K562 (cell line): Measurements from ENCODE around the gene MYH11. TPM values are rescaled to one million over a fixed set of nuclear protein-coding genes. Genes with fewer than 3 reads are reported as not detected.

Experiments
- ATAC-seq: fragments of 200-7000 bp; cut with Tn5 transposase; 3 replicates; pipeline ENCODE4 v1.9.1; 2020; ENCODE audit warnings: moderate library complexity
- BruUV-seq: library from RNA; stranded (reverse); fragments of 400-500 nt; replicated peaks from 2 replicates; lab custom pipeline; 2021; lab: Mats Ljungman, UMichigan
- CTCF ChIA-PET: fragments of 300-600 bp; formaldehyde crosslinking; extraction: SDS; loops from one replicate; lab custom pipeline; 2021; ENCODE audit warnings: low intra/inter-chr PET ratio; lab: Yijun Ruan, JAX
- POLR2A ChIA-PET: fragments of 300-600, 350-650 bp; sonication (Branson Sonifier 250); formaldehyde crosslinking; extraction: SDS; loops from one replicate; lab custom pipeline; 2021; ENCODE audit warnings: antibody characterized with exemption, inconsistent platforms; lab: Yijun Ruan, JAX
- DNase-seq, 4 experiments: peaks; one replicate each; pipeline versions ENCODE4 v3.0.0 to v3.0.0-alpha.2; 2011 to 2018; ENCODE audit warnings: low spot score in 3 of 4, mixed read lengths in 3 of 4; ENCODE audit errors: extremely low read depth in 1 of 4
- FAIRE-seq: peaks from 2 replicates; lab custom pipeline; 2011; peaks lifted over from hg19 to GRCh38; lab: Jason Lieb, UNC
- H2AFZ ChIP-seq: 2 replicates; pipeline ENCODE4 v1.6.0; 2011; ENCODE audit warnings: low read depth, low read length, control low read depth, inconsistent platforms
- H3K27ac ChIP-seq: fragments of 200-600 bp; 3 replicates; pipeline ENCODE4 v1.8.0; 2011; ENCODE audit warnings: low read depth, mild to moderate bottlenecking, control low read depth, inconsistent platforms, low read length, moderate library complexity, mixed read lengths; ENCODE audit errors: extremely low read depth
- H3K27me3 ChIP-seq, 2 experiments: fragments of 300-600 bp in 1 of 2; 2 replicates in 1 of 2; 3 replicates in 1 of 2; pipeline versions ENCODE4 v1.6.0 to v1.8.0; 2011; ENCODE audit warnings: inconsistent platforms in 2 of 2, low read length in 2 of 2, mild to moderate bottlenecking in 1 of 2, mixed read lengths in 1 of 2, moderate library complexity in 1 of 2; ENCODE audit not compliant: control insufficient read depth in 2 of 2, insufficient read depth in 2 of 2
- H3K36me3 ChIP-seq: fragments of 300-600 bp; 3 replicates; pipeline ENCODE4 v1.8.0; 2011; ENCODE audit warnings: mild to moderate bottlenecking, low read length, inconsistent platforms; ENCODE audit not compliant: control insufficient read depth, insufficient read depth
- H3K4me1 ChIP-seq, 2 experiments: fragments of 200-600 bp in 1 of 2; replicated peaks in 1 of 2; 2 replicates in 1 of 2; 3 replicates in 1 of 2; pipeline versions ENCODE4 v1.5.1 to v1.8.0; 2011; ENCODE audit warnings: inconsistent platforms in 2 of 2, low read length in 2 of 2, mild to moderate bottlenecking in 1 of 2, mixed read lengths in 1 of 2, moderate library complexity in 1 of 2; ENCODE audit not compliant: control insufficient read depth in 2 of 2, insufficient read depth in 2 of 2
- H3K4me2 ChIP-seq: 2 replicates; pipeline ENCODE4 v1.6.1; 2011; ENCODE audit warnings: low read length, control low read depth, inconsistent platforms, mixed read lengths; ENCODE audit not compliant: insufficient read depth
- H3K4me3 ChIP-seq: fragments of 200-600 bp; sonication (generic), shearing (Covaris generic); 2 replicates; pipeline ENCODE4 v1.5.1; 2016; ENCODE audit warnings: control low read depth, inconsistent platforms
- H3K79me2 ChIP-seq: fragments of 200-600 bp; 3 replicates; pipeline ENCODE4 v1.8.0; 2011; ENCODE audit warnings: low read length, inconsistent platforms; ENCODE audit not compliant: control insufficient read depth, insufficient read depth
- H3K9ac ChIP-seq, 2 experiments: 2 replicates each; pipeline versions ENCODE4 v1.6.0 to v1.6.1; 2011; ENCODE audit warnings: low read depth in 2 of 2, low read length in 2 of 2, control low read depth in 1 of 2, inconsistent platforms in 1 of 2, mild to moderate bottlenecking in 1 of 2, mixed read lengths in 1 of 2; ENCODE audit not compliant: insufficient read depth in 1 of 2
- H3K9me1 ChIP-seq: one replicate; pipeline ENCODE4 v1.6.0; 2011; ENCODE audit warnings: inconsistent platforms, mild to moderate bottlenecking, low read length, moderate library complexity; ENCODE audit not compliant: control insufficient read depth, insufficient read depth
- H3K9me3 ChIP-seq: replicated peaks from 2 replicates; pipeline ENCODE4 v1.5.1; 2011; ENCODE audit warnings: low read depth, low read length, inconsistent platforms; ENCODE audit not compliant: control insufficient read depth, insufficient read depth
- H4K20me1 ChIP-seq: replicated peaks from 2 replicates; pipeline ENCODE4 v1.6.1; 2011; ENCODE audit warnings: low read length, inconsistent platforms, mixed read lengths; ENCODE audit not compliant: control insufficient read depth, insufficient read depth
- ADNP ChIP-seq: fragments of 200-800 bp; sonication (Bioruptor generic); IDR thresholded peaks from 2 replicates; pipeline ENCODE4 v1.6.1; 2016; ENCODE audit warnings: missing genetic modification characterization, missing compliant biosample characterization
- ARID1B ChIP-seq: fragments of 450-650 bp; IDR thresholded peaks from 2 replicates; pipeline ENCODE4 v1.6.1; 2016; ENCODE audit warnings: antibody characterized with exemption, mild to moderate bottlenecking, inconsistent platforms
- ATF3 ChIP-seq, 2 experiments: fragments of 450-650 bp in 1 of 2; sonication (generic) in 1 of 2; formaldehyde crosslinking in 1 of 2; IDR thresholded peaks in 1 of 2; conservative IDR thresholded peaks in 1 of 2; 2 replicates each; pipeline versions ENCODE4 v1.6.1 to v1.8.1; 2016 to 2023; ENCODE audit warnings: mild to moderate bottlenecking in 2 of 2, moderate library complexity in 2 of 2, inconsistent platforms in 1 of 2, missing genetic modification reagents in 1 of 2
- ATF6 ChIP-seq: sonication (generic); formaldehyde crosslinking; IDR thresholded peaks from 2 replicates; pipeline ENCODE4 v1.4.0; 2020; ENCODE audit warnings: mild to moderate bottlenecking, missing genetic modification reagents
- CBFA2T3 ChIP-seq: fragments of 450-650 bp; IDR thresholded peaks from 2 replicates; pipeline ENCODE4 v1.6.1; 2017
- CCNT2 ChIP-seq: IDR thresholded peaks from 2 replicates; pipeline ENCODE4 v1.6.1; 2011; ENCODE audit warnings: borderline replicate concordance, low read depth, mild to moderate bottlenecking, moderate library complexity, mixed read lengths, low read length; ENCODE audit not compliant: insufficient read length; ENCODE audit errors: extremely low read depth
- CEBPB ChIP-seq: fragments of 450-650 bp; IDR thresholded peaks from 2 replicates; pipeline ENCODE4 v1.6.1; 2016; ENCODE audit warnings: missing genetic modification characterization, missing compliant biosample characterization
- DDX20 ChIP-seq: fragments of 450-650 bp; IDR thresholded peaks from 2 replicates; pipeline ENCODE4 v1.6.1; 2016; ENCODE audit warnings: missing genetic modification characterization, low read depth, mild to moderate bottlenecking, missing compliant biosample characterization, moderate library complexity
- FOXJ3 ChIP-seq: sonication (generic); formaldehyde crosslinking; IDR thresholded peaks from 2 replicates; pipeline ENCODE4 v1.4.0; 2020; ENCODE audit warnings: mild to moderate bottlenecking, missing genetic modification reagents
- GTF2A2 ChIP-seq: IDR thresholded peaks from 2 replicates; pipeline ENCODE4 v1.6.1; 2016; ENCODE audit warnings: mild to moderate bottlenecking, missing genetic modification characterization, missing compliant biosample characterization
- MEF2A ChIP-seq: IDR thresholded peaks from 2 replicates; pipeline ENCODE4 v1.6.1; 2011; ENCODE audit warnings: low read depth, mild to moderate bottlenecking, low read length, moderate library complexity; ENCODE audit not compliant: control insufficient read depth
- MTA2 ChIP-seq: fragments of 450-650 bp; IDR thresholded peaks from 2 replicates; pipeline ENCODE4 v1.6.1; 2016; ENCODE audit warnings: low read depth
- POLR2AphosphoS2 ChIP-seq: IDR thresholded peaks from 2 replicates; pipeline ENCODE4 v1.6.1; 2012; ENCODE audit warnings: low read length, improper control_type of control experiment
- SMAD3 ChIP-seq: fragments of 450-650 bp; formaldehyde crosslinking; conservative IDR thresholded peaks from 2 replicates; pipeline ENCODE4 v1.4.0; 2020; ENCODE audit warnings: mild to moderate bottlenecking
- TGIF2 ChIP-seq: sonication (generic); formaldehyde crosslinking; IDR thresholded peaks from 2 replicates; pipeline ENCODE4 v1.8.1; 2022; ENCODE audit warnings: mild to moderate bottlenecking, missing genetic modification reagents, moderate library complexity
- TRIM28 ChIP-seq: fragments of 450-650 bp; IDR thresholded peaks from 2 replicates; pipeline ENCODE4 v1.6.1; 2017
- ZBTB34 ChIP-seq: fragments of 250-450 bp; sonication (Bioruptor Pico); IDR thresholded peaks from 2 replicates; pipeline ENCODE4 v1.8.0; 2021; ENCODE audit warnings: mild to moderate bottlenecking, moderate library complexity
- ZFP30 ChIP-seq: fragments of 250-450 bp; sonication (Bioruptor Pico); IDR thresholded peaks from 2 replicates; pipeline ENCODE4 v1.8.0; 2022; ENCODE audit warnings: moderate library complexity, mild to moderate bottlenecking, inconsistent platforms, borderline replicate concordance
- ZNF766 ChIP-seq: fragments of 200-800 bp; sonication (Bioruptor generic); conservative IDR thresholded peaks from 2 replicates; pipeline ENCODE4 v1.6.1; 2016; ENCODE audit warnings: missing genetic modification characterization, missing compliant biosample characterization
- WGBS: fragments of 100-300 bp; shearing (Covaris generic); methylation state at CpG from one replicate; pipeline ENCODE4 v1.1.6; 2016; ENCODE audit warnings: low coverage, mixed read lengths; ENCODE audit not compliant: insufficient coverage; ENCODE audit errors: missing lambda C conversion rate; 5-methylcytosine and 5-hydroxymethylcytosine counted together
- in situ Hi-C: fragments of 300-500 bp; cut with MboI; formaldehyde crosslinking; loops from 4 replicates; pipeline ENCODE4 v1.15.0; 2018; ENCODE audit warnings: inconsistent platforms, mixed read lengths
- intact Hi-C: fragments of 100-400 bp; cut with micrococcal nuclease; formaldehyde crosslinking; loops from 2 replicates; pipeline ENCODE4 v1.14.2; 2022
- polyA plus RNA-seq, 8 experiments: library from polyadenylated mRNA; depleted of rRNA in 4 of 8; stranded (reverse) in 5 of 8; unstranded in 3 of 8; fragments of >200 nt; fragmentation: Nextera tagmentation in 2 of 8; fragmentation: Illumina TruSeq in 1 of 8; extraction: Ambion mirVana in 2 of 8; extraction: Trizol in 1 of 8; gene quantifications; 2 replicates each; pipeline versions ENCODE4 v1.2.1 to v1.2.3, GENCODE V29; 2011 to 2014; ENCODE audit warnings: inconsistent platforms in 1 of 8, missing spikeins in 1 of 8
- total RNA-seq, 7 experiments: library from RNA; depleted of rRNA in 6 of 7; stranded (reverse); fragments of >200 nt in 6 of 7; fragmentation: Illumina TruSeq in 2 of 7; extraction: Trizol in 2 of 7; gene quantifications; 2 replicates each; pipeline versions ENCODE4 v1.2.1 to v1.2.3, GENCODE V29; 2011 to 2021; ENCODE audit warnings: low replicate concordance in 1 of 7

The MYH11 gene
- total and polyA plus RNA-seq, 9 of the 15 experiments (the other 6 are each of a cell fraction or from before 2014, with no cell fraction given) = 0.05 to 0.47 (median 0.08) TPM; not detected in 5

GRCh38 chr16:15772579-15773293 lies 84.1 kb downstream of the MYH11 start:
- Histone ChIP-seq H3K9me1 (no peaks in the 10 kb centered on the region), H3K4me2 (no peak overlapping the region), H4K20me1 (no peaks in the 10 kb centered on the region), H3K9me3 (no peaks in the 10 kb centered on the region), H3K4me1 (no peaks in the 10 kb centered on the region; a peak in 1 of 5 replicates), H3K4me3 (no peak overlapping the region), H3K27ac (no peak overlapping the region), H3K79me2 (no peaks in the 10 kb centered on the region), H2AFZ (no peak overlapping the region), H3K36me3 (no peaks in the 10 kb centered on the region), H3K27me3 (peaks cover 20 to 54% of the 10 kb centered on the region in 2 experiments), H3K9ac (no peak overlapping the region)
- no peak for FAIRE-seq
- intact Hi-C loops = no loop called here
- BruUV-seq = no TSS peak
- in situ Hi-C loops = no loop called here
- ChIA-PET POLR2A (interaction anchor here (0.6 kb wide), 1 partner anchor 36 kb away, joined by 3 read pairs; no protein-coding TSS in a partner anchor), CTCF (no interaction called here)
- DNase-seq = no peak
- ATAC-seq = no peak
- 4% methylated on average over 11 of the region's 11 CpGs for WGBS
- TF ChIP-seq CCNT2 (no peak), ZFP30 (CRISPR knock-in tag) (no peak), CEBPB (tag) (peak; percentile 31; the same call in 1 of the 2 replicates), CBFA2T3 (peak; percentile 59), DDX20 (tag) (no peak), GTF2A2 (tag) (no peak), MEF2A (no peak), TRIM28 (no peak), MTA2 (no peak), ATF3 (IDR thresholded peaks at IDR 0.05) (peak; percentile 24; the same call in 1 of the 2 replicates), ATF3 (CRISPR knock-in tag; conservative IDR thresholded peaks at IDR 0.05) (no peak), ZBTB34 (CRISPR knock-in tag) (no peak), ARID1B (peak; percentile 12; the same call in 1 of the 2 replicates), ZNF766 (CRISPR knock-in tag) (no peak), TGIF2 (CRISPR knock-in tag) (no peak), ATF6 (no peak), ADNP (tag) (no peak), FOXJ3 (no peak), SMAD3 (CRISPR knock-in tag) (no peak), POLR2AphosphoS2 (no peak)
